ENCODE measurements around the gene DUS4L. TPM values are rescaled to one million over a fixed set of nuclear protein-coding genes. Genes with fewer than 3 reads are reported as not detected.

DUS4L gene
- total RNA-seq, 1 experiment from 2014 or later: 22.0 TPM

- peaks cover 28% of the 10 kb centered on the region for H3K4me1 ChIP-seq (replicated peaks; ENCODE audit: insufficient read depth)
- H3K79me2 ChIP-seq (ENCODE audit: low read depth): no peaks in the 10 kb centered on the region
- CTCF ChIA-PET: no interaction called here
- DNase-seq: no peak
- H4K20me1 ChIP-seq (ENCODE audit: insufficient read depth): no peaks in the 10 kb centered on the region
- no peak for TF ChIP-seq EZH2 (IDR thresholded peaks at IDR 0.05; ENCODE audit: low read depth)
- no peak for TF ChIP-seq CTCF (conservative IDR thresholded peaks at IDR 0.05)
- no peaks in the 10 kb centered on the region for H3K27me3 ChIP-seq (ENCODE audit: insufficient read depth, low read depth)
- peaks cover 8% of the 10 kb centered on the region; the same call in 1 of the 2 replicates for H3K36me3 ChIP-seq (ENCODE audit: low read depth)
- no peak overlapping the region for H3K27ac ChIP-seq
- H3K9me3 ChIP-seq (ENCODE audit: insufficient read depth, low read depth): no peaks in the 10 kb centered on the region
- intact Hi-C loops (cut with micrococcal nuclease; ENCODE audit: unreplicated experiment): no loop called here
- no peak overlapping the region for H2AFZ ChIP-seq
- no peaks in the 10 kb centered on the region for H3K9me2 ChIP-seq (ENCODE audit: insufficient read depth)
- BruUV-seq (replicated peaks): no TSS peak
- no peak overlapping the region for H3K4me2 ChIP-seq
- POLR2A ChIA-PET (ENCODE audit: unreplicated experiment): no interaction called here
- H3K4me3 ChIP-seq: no peak overlapping the region
- peaks cover 24% of the 10 kb centered on the region for H3F3A ChIP-seq (ENCODE audit: insufficient read depth, low read depth)
Measured at GRCh38 chr7:107610323-107610722, 46.6 kb downstream of the DUS4L start.

- no peaks in the 10 kb centered on the region for H3K9me3 ChIP-seq (ENCODE audit: insufficient read depth, low read depth)
- no peaks in the 10 kb centered on the region for H4K20me1 ChIP-seq (ENCODE audit: insufficient read depth)
- ChIA-PET CTCF (no interaction called here), POLR2A (ENCODE audit: unreplicated experiment) (no interaction called here)
- peaks cover 24% of the 10 kb centered on the region for H3F3A ChIP-seq (ENCODE audit: insufficient read depth, low read depth)
- H3K27ac ChIP-seq: peak overlapping the region; percentile 48; the same call in 1 of the 2 replicates
- H3K4me3 ChIP-seq: no peak overlapping the region
- peaks cover 44% of the 10 kb centered on the region for H3K4me1 ChIP-seq (replicated peaks; ENCODE audit: insufficient read depth)
- no peaks in the 10 kb centered on the region for H3K79me2 ChIP-seq (ENCODE audit: low read depth)
- no peak for DNase-seq
- TF ChIP-seq CTCF (conservative IDR thresholded peaks at IDR 0.05): no peak
- no peak for TF ChIP-seq EZH2 (IDR thresholded peaks at IDR 0.05; ENCODE audit: low read depth)
- peak overlapping the region; percentile 35 for H3K4me2 ChIP-seq
- H3K36me3 ChIP-seq (ENCODE audit: low read depth): peaks cover 12% of the 10 kb centered on the region; the same call in 1 of the 2 replicates
- no peak overlapping the region for H2AFZ ChIP-seq
- H3K9me2 ChIP-seq (ENCODE audit: insufficient read depth): no peaks in the 10 kb centered on the region
- no TSS peak for BruUV-seq (replicated peaks)
- no peaks in the 10 kb centered on the region for H3K27me3 ChIP-seq (ENCODE audit: insufficient read depth, low read depth)
- intact Hi-C loops (cut with micrococcal nuclease; ENCODE audit: unreplicated experiment): no loop called here
Measured at GRCh38 chr7:107613439-107613838, 49.7 kb downstream of the DUS4L start.

- Histone ChIP-seq H3K27me3 (ENCODE audit: insufficient read depth, low read depth) (no peaks in the 10 kb centered on the region), H3F3A (ENCODE audit: insufficient read depth, low read depth) (peaks cover 24% of the 10 kb centered on the region), H4K20me1 (ENCODE audit: insufficient read depth) (no peaks in the 10 kb centered on the region), H3K9me2 (ENCODE audit: insufficient read depth) (no peaks in the 10 kb centered on the region), H3K79me2 (ENCODE audit: low read depth) (no peaks in the 10 kb centered on the region), H3K4me1 (replicated peaks; ENCODE audit: insufficient read depth) (peaks cover 44% of the 10 kb centered on the region), H3K4me2 (peak overlapping the region; percentile 35), H3K9me3 (ENCODE audit: insufficient read depth, low read depth) (no peaks in the 10 kb centered on the region), H3K36me3 (ENCODE audit: low read depth) (peaks cover 14% of the 10 kb centered on the region; the same call in 1 of the 2 replicates), H3K4me3 (no peak overlapping the region), H3K27ac (peak overlapping the region; percentile 48), H2AFZ (no peak overlapping the region)
- DNase-seq: no peak
- CTCF ChIA-PET: no interaction called here
- BruUV-seq (replicated peaks): no TSS peak
- no peak for TF ChIP-seq CTCF (conservative IDR thresholded peaks at IDR 0.05)
- no peak for TF ChIP-seq EZH2 (IDR thresholded peaks at IDR 0.05; ENCODE audit: low read depth)
- POLR2A ChIA-PET (ENCODE audit: unreplicated experiment): no interaction called here
- intact Hi-C loops (cut with micrococcal nuclease; ENCODE audit: unreplicated experiment): no loop called here
Measured at GRCh38 chr7:107613948-107614347, 50.2 kb downstream of the DUS4L start.

Data from PC-9 (cell line).